HL-60 (cell line): ENCODE results near the gene GOLT1A.

Experiments
- DNase-seq, 2 experiments: peaks; one replicate each; pipeline ENCODE4 v3.0.0-alpha.2; 2010 to 2020; ENCODE audit warnings: low read depth in 1 of 2, low spot score in 1 of 2
- H3K27ac ChIP-seq: fragments of 250-450 bp; sonication (Bioruptor Pico); replicated peaks from 2 replicates; pipeline ENCODE4 v1.5.1; 2020; ENCODE audit warnings: mild to moderate bottlenecking, moderate library complexity
- H3K27me3 ChIP-seq: fragments of 250-450 bp; sonication (Bioruptor Pico); 2 replicates; pipeline ENCODE4 v1.5.1; 2021; ENCODE audit warnings: mild to moderate bottlenecking, moderate library complexity; ENCODE audit not compliant: insufficient read depth, poor library complexity, severe bottlenecking
- H3K4me3 ChIP-seq: replicated peaks from 2 replicates; pipeline ENCODE4 v1.5.1; 2011; ENCODE audit warnings: mild to moderate bottlenecking, control low read depth, low read length; ENCODE audit not compliant: insufficient read depth
- CTCF ChIP-seq: IDR thresholded peaks from one replicate; pipeline ENCODE4 v1.5.1; 2011; ENCODE audit warnings: low read length, control low read depth, inconsistent platforms; ENCODE audit not compliant: insufficient read depth
- GABPA ChIP-seq: IDR thresholded peaks from 2 replicates; pipeline ENCODE4 v1.6.1; 2012; ENCODE audit warnings: low read depth
- POLR2AphosphoS5 ChIP-seq: IDR thresholded peaks from 2 replicates; pipeline ENCODE4 v1.6.1; 2012; ENCODE audit warnings: low read depth
- REST ChIP-seq: IDR thresholded peaks from 2 replicates; pipeline ENCODE4 v1.6.1; 2012; ENCODE audit warnings: low read depth; ENCODE audit not compliant: insufficient replicate concordance
- SPI1 ChIP-seq: IDR thresholded peaks from 2 replicates; pipeline ENCODE4 v1.6.1; 2012; ENCODE audit warnings: low read depth, mild to moderate bottlenecking, borderline replicate concordance

GOLT1A gene

GRCh38 chr1:204149107-204149506 lies 64.7 kb downstream of the GOLT1A start:
- Histone ChIP-seq H3K4me3 (no peak overlapping the region), H3K27ac (no peak overlapping the region), H3K27me3 (peaks cover 30% of the 10 kb centered on the region)
- DNase-seq, result no peak
- TF ChIP-seq GABPA (no peak), REST (no peak), POLR2AphosphoS5 (no peak), CTCF (no peak), SPI1 (no peak)
